BLaER1 (cell line): ENCODE data around the gene MAN1C1.
A peak's percentile ranks its signal among the peaks of the same experiment; 100 is the strongest.

Experiments used
- H3K27ac ChIP-seq: shearing (Covaris generic); formaldehyde crosslinking; 2 replicates; pipeline ENCODE4 v1.8.1; 2022
- H3K27me3 ChIP-seq: shearing (Covaris generic); formaldehyde crosslinking; 2 replicates; pipeline ENCODE4 v1.8.1; 2022
- H3K36me3 ChIP-seq: shearing (Covaris generic); formaldehyde crosslinking; 2 replicates; pipeline ENCODE4 v1.8.1; 2022
- H3K4me1 ChIP-seq: shearing (Covaris generic); formaldehyde crosslinking; 2 replicates; pipeline ENCODE4 v1.8.1; 2022
- H3K4me2 ChIP-seq: shearing (Covaris generic); formaldehyde crosslinking; 2 replicates; pipeline ENCODE4 v1.8.1; 2022
- H3K4me3 ChIP-seq: shearing (Covaris generic); formaldehyde crosslinking; 2 replicates; pipeline ENCODE4 v1.8.1; 2022
- H3K9ac ChIP-seq: shearing (Covaris generic); formaldehyde crosslinking; 2 replicates; pipeline ENCODE4 v1.8.1; 2022
- H3K9me3 ChIP-seq: shearing (Covaris generic); formaldehyde crosslinking; 2 replicates; pipeline ENCODE4 v1.8.1; 2022
- H4K20me1 ChIP-seq: shearing (Covaris generic); formaldehyde crosslinking; 2 replicates; pipeline ENCODE4 v1.8.1; 2022
- Cebpa-rat ChIP-seq: shearing (Covaris generic); IDR thresholded peaks from 2 replicates; pipeline ENCODE4 v1.8.1; 2022

Gene MAN1C1

GRCh38 chr1:25772164-25772563 is 155.6 kb downstream of the MAN1C1 start:
- no peaks in the 10 kb centered on the region for H3K9me3 ChIP-seq

GRCh38 chr1:25772692-25773245 is 156.2 kb downstream of the MAN1C1 start:
- Histone ChIP-seq H3K36me3 (no peaks in the 10 kb centered on the region), H3K9ac (no peak overlapping the region), H3K27me3 (no peaks in the 10 kb centered on the region), H3K9me3 (no peaks in the 10 kb centered on the region), H3K4me3 (no peak overlapping the region), H3K27ac (no peak overlapping the region; the same call in 1 of the 2 replicates), H4K20me1 (no peaks in the 10 kb centered on the region), H3K4me2 (peak overlapping the region; percentile 92), H3K4me1 (peaks cover 88% of the 10 kb centered on the region)
- no peak for TF ChIP-seq Cebpa-rat

More at GRCh38 chr1:25772164-25772563, 155.6 kb downstream of the MAN1C1 start:
- no peaks in the 10 kb centered on the region for H3K36me3 ChIP-seq
- no peak for TF ChIP-seq Cebpa-rat
- no peak overlapping the region for H3K4me3 ChIP-seq
- peak overlapping the region; percentile 92 for H3K4me2 ChIP-seq
- peak overlapping the region; percentile 80; the same call in 1 of the 2 replicates for H3K27ac ChIP-seq
- H4K20me1 ChIP-seq = no peaks in the 10 kb centered on the region
- H3K4me1 ChIP-seq = peaks cover 87% of the 10 kb centered on the region
- H3K27me3 ChIP-seq = no peaks in the 10 kb centered on the region
- no peak overlapping the region for H3K9ac ChIP-seq

GRCh38 chr1:25773441-25774125 is 157.0 kb downstream of the MAN1C1 start:
- Histone ChIP-seq H3K9me3 (no peaks in the 10 kb centered on the region), H4K20me1 (no peaks in the 10 kb centered on the region), H3K27me3 (no peaks in the 10 kb centered on the region), H3K36me3 (no peaks in the 10 kb centered on the region), H3K4me3 (no peak overlapping the region), H3K9ac (no peak overlapping the region; the same call in 1 of the 2 replicates), H3K27ac (peak overlapping the region; percentile 59; the same call in 1 of the 2 replicates), H3K4me2 (peak overlapping the region; percentile 76), H3K4me1 (peaks cover 94% of the 10 kb centered on the region)
- TF ChIP-seq Cebpa-rat = no peak

- no peak for TF ChIP-seq Cebpa-rat
- Histone ChIP-seq H3K9me3 (no peaks in the 10 kb centered on the region), H3K27ac (peak overlapping the region; percentile 59; the same call in 1 of the 2 replicates), H3K36me3 (no peaks in the 10 kb centered on the region), H3K4me3 (no peak overlapping the region), H3K4me1 (peaks cover 90% of the 10 kb centered on the region), H3K27me3 (no peaks in the 10 kb centered on the region), H3K9ac (no peak overlapping the region; the same call in 1 of the 2 replicates), H3K4me2 (peak overlapping the region; percentile 76), H4K20me1 (no peaks in the 10 kb centered on the region)
These were observed 157.7 kb downstream of the MAN1C1 start for GRCh38 chr1:25774206-25774803.

GRCh38 chr1:25774921-25775771 is 158.6 kb downstream of the MAN1C1 start:
- H3K27ac ChIP-seq = peak overlapping the region; percentile 59
- H3K9me3 ChIP-seq = no peaks in the 10 kb centered on the region
- peaks cover 82% of the 10 kb centered on the region for H3K4me1 ChIP-seq
- H3K4me2 ChIP-seq = peak overlapping the region; percentile 76
- H3K9ac ChIP-seq = no peak overlapping the region; the same call in 1 of the 2 replicates
- no peaks in the 10 kb centered on the region for H3K36me3 ChIP-seq
- no peaks in the 10 kb centered on the region for H3K27me3 ChIP-seq
- TF ChIP-seq Cebpa-rat = no peak
- H4K20me1 ChIP-seq = no peaks in the 10 kb centered on the region
- H3K4me3 ChIP-seq = no peak overlapping the region

GRCh38 chr1:25779388-25779787 is 162.8 kb downstream of the MAN1C1 start:
- Histone ChIP-seq H3K36me3 (no peaks in the 10 kb centered on the region), H3K4me3 (no peak overlapping the region), H3K9me3 (no peaks in the 10 kb centered on the region), H3K4me1 (peaks cover 41% of the 10 kb centered on the region), H3K27ac (no peak overlapping the region), H3K9ac (no peak overlapping the region), H4K20me1 (no peaks in the 10 kb centered on the region), H3K27me3 (no peaks in the 10 kb centered on the region), H3K4me2 (no peak overlapping the region)
- no peak for TF ChIP-seq Cebpa-rat

GRCh38 chr1:25779894-25780293 is 163.3 kb downstream of the MAN1C1 start:
- H3K4me1 ChIP-seq = peaks cover 36% of the 10 kb centered on the region
- no peaks in the 10 kb centered on the region for H4K20me1 ChIP-seq
- H3K9ac ChIP-seq = no peak overlapping the region
- no peaks in the 10 kb centered on the region for H3K9me3 ChIP-seq
- H3K4me3 ChIP-seq = no peak overlapping the region
- no peak overlapping the region for H3K27ac ChIP-seq
- H3K36me3 ChIP-seq = no peaks in the 10 kb centered on the region
- no peak for TF ChIP-seq Cebpa-rat
- H3K27me3 ChIP-seq = no peaks in the 10 kb centered on the region
- H3K4me2 ChIP-seq = no peak overlapping the region

- no peaks in the 10 kb centered on the region for H3K9me3 ChIP-seq
- no peak overlapping the region for H3K4me3 ChIP-seq
- TF ChIP-seq Cebpa-rat = no peak
- H3K36me3 ChIP-seq = no peaks in the 10 kb centered on the region
- H3K27ac ChIP-seq = no peak overlapping the region
- H4K20me1 ChIP-seq = no peaks in the 10 kb centered on the region
- H3K4me2 ChIP-seq = no peak overlapping the region
- no peak overlapping the region for H3K9ac ChIP-seq
- H3K27me3 ChIP-seq = no peaks in the 10 kb centered on the region
- peaks cover 30% of the 10 kb centered on the region for H3K4me1 ChIP-seq
These were observed 163.9 kb downstream of the MAN1C1 start for GRCh38 chr1:25780318-25781129.

GRCh38 chr1:25781130-25781433 is 164.5 kb downstream of the MAN1C1 start:
- H3K4me3 ChIP-seq = no peak overlapping the region
- no peak overlapping the region for H3K9ac ChIP-seq
- H4K20me1 ChIP-seq = no peaks in the 10 kb centered on the region
- peaks cover 24% of the 10 kb centered on the region for H3K4me1 ChIP-seq
- no peaks in the 10 kb centered on the region for H3K27me3 ChIP-seq
- no peaks in the 10 kb centered on the region for H3K9me3 ChIP-seq
- H3K27ac ChIP-seq = no peak overlapping the region
- TF ChIP-seq Cebpa-rat = no peak
- no peak overlapping the region for H3K4me2 ChIP-seq
- H3K36me3 ChIP-seq = no peaks in the 10 kb centered on the region
